HepG2 (cell line): ENCODE results near the gene STX12. TPM values are rescaled to one million over a fixed set of nuclear protein-coding genes. Genes with fewer than 3 reads are reported as not detected.

Experiments
- FOXJ3 ChIP-seq: sonication (generic); formaldehyde crosslinking; IDR thresholded peaks from 2 replicates; pipeline ENCODE4 v1.4.0; 2020; ENCODE audit warnings: missing genetic modification reagents, mild to moderate bottlenecking, borderline replicate concordance
- SP4 ChIP-seq: sonication (generic); formaldehyde crosslinking; IDR thresholded peaks from 2 replicates; pipeline ENCODE4 v1.8.1; 2023; ENCODE audit warnings: mild to moderate bottlenecking, missing genetic modification reagents
- THAP11 ChIP-seq: IDR thresholded peaks from 2 replicates; pipeline ENCODE4 v1.6.1; 2016; ENCODE audit warnings: missing biosample characterization, missing genetic modification reagents
- ZFP36L1 ChIP-seq: sonication (generic); formaldehyde crosslinking; IDR thresholded peaks from 2 replicates; pipeline ENCODE4 v1.8.0; 2022; ENCODE audit warnings: mild to moderate bottlenecking, missing genetic modification reagents, moderate library complexity
- ZNF329 ChIP-seq: sonication (generic); formaldehyde crosslinking; IDR thresholded peaks from 2 replicates; pipeline ENCODE4 v1.9.0; 2021; ENCODE audit warnings: low read depth, mild to moderate bottlenecking, missing genetic modification reagents
- ZNF709 ChIP-seq: sonication (generic); formaldehyde crosslinking; IDR thresholded peaks from 2 replicates; pipeline ENCODE4 v1.5.0; 2020; ENCODE audit warnings: mild to moderate bottlenecking, missing genetic modification reagents
- ZNF780A ChIP-seq: sonication (generic); formaldehyde crosslinking; IDR thresholded peaks from 2 replicates; pipeline ENCODE4 v1.8.0; 2022; ENCODE audit warnings: mild to moderate bottlenecking, missing genetic modification reagents, moderate library complexity
- ZNF788 ChIP-seq: sonication (generic); formaldehyde crosslinking; IDR thresholded peaks from 2 replicates; pipeline ENCODE4 v1.5.0; 2020; ENCODE audit warnings: mild to moderate bottlenecking, missing genetic modification reagents, borderline replicate concordance
- polyA plus RNA-seq, 8 experiments: library from polyadenylated mRNA; depleted of rRNA in 3 of 8; stranded (reverse) in 7 of 8; unstranded in 1 of 8; fragments of >200 nt; fragmentation: Illumina TruSeq in 4 of 8; extraction: Trizol in 4 of 8; gene quantifications; 2 replicates each; pipeline versions ENCODE4 v1.2.1 to v1.2.3, GENCODE V29; 2011 to 2016; ENCODE audit warnings: low read depth in 4 of 8, missing spikeins in 1 of 8, mixed read lengths in 1 of 8; ENCODE audit not compliant: insufficient read depth in 1 of 8
- total RNA-seq, 5 experiments: library from RNA; depleted of rRNA; stranded (reverse); fragments of >200 nt; fragmentation: Illumina TruSeq; extraction: Trizol; gene quantifications; 2 replicates each; pipeline ENCODE4 v1.2.3, GENCODE V29; 2016; ENCODE audit warnings: low read depth in 1 of 5
- TF ChIP-seq, protein P1 (sequence below): IDR thresholded peaks from 2 replicates; pipeline ENCODE4 v1.6.1; 2016; ENCODE audit warnings: mild to moderate bottlenecking
- TF ChIP-seq, protein P2 (sequence below), 2 experiments: sonication (generic) in 1 of 2; formaldehyde crosslinking in 1 of 2; IDR thresholded peaks; 2 replicates each; pipeline versions ENCODE4 v1.4.0 to v1.6.1; 2016 to 2020; ENCODE audit warnings: borderline replicate concordance in 1 of 2, low read depth in 1 of 2, mild to moderate bottlenecking in 1 of 2, missing genetic modification reagents in 1 of 2
- TF ChIP-seq, protein P3 (sequence below): IDR thresholded peaks from 2 replicates; pipeline ENCODE4 v1.6.1; 2016; ENCODE audit warnings: low read depth
- TF ChIP-seq, protein P4 (sequence below): sonication (generic); formaldehyde crosslinking; IDR thresholded peaks from 2 replicates; pipeline ENCODE4 v1.5.0; 2020; ENCODE audit warnings: mild to moderate bottlenecking, missing genetic modification reagents, borderline replicate concordance
- TF ChIP-seq, protein P5 (sequence below): sonication (generic); formaldehyde crosslinking; IDR thresholded peaks from 2 replicates; pipeline ENCODE4 v1.4.0; 2020; ENCODE audit warnings: missing genetic modification reagents

The STX12 gene
- total and polyA plus RNA-seq, 2 of the 13 experiments (the other 11 are each of a cell fraction or from before 2014, with no cell fraction given), result 9.0 to 19.7 TPM

DNA sequence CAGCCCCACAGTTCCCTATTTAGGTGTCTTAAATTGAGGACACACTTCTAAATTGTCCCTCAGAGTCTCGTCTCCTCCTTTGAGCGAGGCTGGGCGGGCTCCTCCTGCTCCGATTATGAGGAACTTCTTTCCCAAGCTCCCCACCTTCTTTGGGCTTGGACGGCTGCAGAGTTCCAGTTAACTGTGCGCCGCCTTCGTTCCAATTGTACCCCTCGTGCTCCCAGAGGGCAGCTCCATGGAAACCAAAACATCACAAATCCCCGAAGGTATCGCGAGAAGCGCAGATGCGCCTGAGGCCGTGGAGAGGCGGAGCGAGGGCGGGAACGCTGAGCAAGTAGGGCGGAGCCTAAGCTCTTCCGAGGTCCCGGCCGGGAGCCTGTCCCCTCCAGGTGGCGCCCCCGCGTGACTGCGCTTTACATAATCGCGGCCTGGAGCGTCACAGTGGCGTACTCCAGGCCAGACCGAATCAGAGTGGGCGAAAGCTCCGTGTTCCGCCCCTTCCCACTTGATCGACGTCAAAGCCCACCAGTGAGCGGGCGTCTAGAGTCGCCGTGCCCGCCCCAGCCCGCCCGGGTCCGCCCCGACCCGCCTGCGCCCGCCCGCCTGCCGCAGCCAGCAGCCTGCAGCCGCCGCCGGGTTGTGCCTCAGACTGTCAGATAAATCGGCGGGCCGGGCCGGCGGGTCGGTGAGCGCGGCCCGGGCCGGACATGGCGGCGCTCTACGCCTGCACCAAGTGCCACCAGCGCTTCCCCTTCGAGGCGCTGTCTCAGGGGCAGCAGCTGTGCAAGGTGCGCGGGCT is 47.4 kb upstream of the STX12 start, which contains the start of gene FAM76A (continued):
- TF ChIP-seq, protein P1, sequence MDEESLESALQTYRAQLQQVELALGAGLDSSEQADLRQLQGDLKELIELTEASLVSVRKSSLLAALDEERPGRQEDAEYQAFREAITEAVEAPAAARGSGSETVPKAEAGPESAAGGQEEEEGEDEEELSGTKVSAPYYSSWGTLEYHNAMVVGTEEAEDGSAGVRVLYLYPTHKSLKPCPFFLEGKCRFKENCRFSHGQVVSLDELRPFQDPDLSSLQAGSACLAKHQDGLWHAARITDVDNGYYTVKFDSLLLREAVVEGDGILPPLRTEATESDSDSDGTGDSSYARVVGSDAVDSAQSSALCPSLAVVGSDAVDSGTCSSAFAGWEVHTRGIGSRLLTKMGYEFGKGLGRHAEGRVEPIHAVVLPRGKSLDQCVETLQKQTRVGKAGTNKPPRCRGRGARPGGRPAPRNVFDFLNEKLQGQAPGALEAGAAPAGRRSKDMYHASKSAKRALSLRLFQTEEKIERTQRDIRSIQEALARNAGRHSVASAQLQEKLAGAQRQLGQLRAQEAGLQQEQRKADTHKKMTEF (CRISPR knock-in tag), result peak; percentile 59; the same call in 1 of the 2 replicates
- peak; percentile 100 for TF ChIP-seq SP4
- no peak for TF ChIP-seq ZNF780A (CRISPR knock-in tag)
- TF ChIP-seq ZNF329 (CRISPR knock-in tag), result 0 out of 2 replicates have a peak, but pooled peaks have one; percentile 33
- TF ChIP-seq, protein P2, sequence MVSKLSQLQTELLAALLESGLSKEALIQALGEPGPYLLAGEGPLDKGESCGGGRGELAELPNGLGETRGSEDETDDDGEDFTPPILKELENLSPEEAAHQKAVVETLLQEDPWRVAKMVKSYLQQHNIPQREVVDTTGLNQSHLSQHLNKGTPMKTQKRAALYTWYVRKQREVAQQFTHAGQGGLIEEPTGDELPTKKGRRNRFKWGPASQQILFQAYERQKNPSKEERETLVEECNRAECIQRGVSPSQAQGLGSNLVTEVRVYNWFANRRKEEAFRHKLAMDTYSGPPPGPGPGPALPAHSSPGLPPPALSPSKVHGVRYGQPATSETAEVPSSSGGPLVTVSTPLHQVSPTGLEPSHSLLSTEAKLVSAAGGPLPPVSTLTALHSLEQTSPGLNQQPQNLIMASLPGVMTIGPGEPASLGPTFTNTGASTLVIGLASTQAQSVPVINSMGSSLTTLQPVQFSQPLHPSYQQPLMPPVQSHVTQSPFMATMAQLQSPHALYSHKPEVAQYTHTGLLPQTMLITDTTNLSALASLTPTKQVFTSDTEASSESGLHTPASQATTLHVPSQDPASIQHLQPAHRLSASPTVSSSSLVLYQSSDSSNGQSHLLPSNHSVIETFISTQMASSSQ (IDR thresholded peaks at IDR 0.05; ENCODE audit: low read depth), result no peak
- TF ChIP-seq, protein P2 (CRISPR knock-in tag; IDR thresholded peaks at IDR 0.05; ENCODE audit: borderline replicate concordance), result peak; percentile 51; the same call in 1 of the 2 replicates
- peak; percentile 47; the same call in 1 of the 2 replicates for TF ChIP-seq ZNF788
- TF ChIP-seq, protein P3, sequence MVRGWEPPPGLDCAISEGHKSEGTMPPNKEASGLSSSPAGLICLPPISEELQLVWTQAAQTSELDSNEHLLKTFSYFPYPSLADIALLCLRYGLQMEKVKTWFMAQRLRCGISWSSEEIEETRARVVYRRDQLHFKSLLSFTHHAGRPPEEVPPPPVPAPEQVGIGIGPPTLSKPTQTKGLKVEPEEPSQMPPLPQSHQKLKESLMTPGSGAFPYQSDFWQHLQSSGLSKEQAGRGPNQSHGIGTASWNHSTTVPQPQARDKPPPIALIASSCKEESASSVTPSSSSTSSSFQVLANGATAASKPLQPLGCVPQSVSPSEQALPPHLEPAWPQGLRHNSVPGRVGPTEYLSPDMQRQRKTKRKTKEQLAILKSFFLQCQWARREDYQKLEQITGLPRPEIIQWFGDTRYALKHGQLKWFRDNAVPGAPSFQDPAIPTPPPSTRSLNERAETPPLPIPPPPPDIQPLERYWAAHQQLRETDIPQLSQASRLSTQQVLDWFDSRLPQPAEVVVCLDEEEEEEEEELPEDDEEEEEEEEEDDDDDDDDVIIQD (CRISPR knock-in tag), result peak; percentile 61
- TF ChIP-seq THAP11 (CRISPR knock-in tag), result peak; percentile 77
- no peak for TF ChIP-seq ZNF709
- peak; percentile 94 for TF ChIP-seq FOXJ3 (CRISPR knock-in tag)
- TF ChIP-seq ZFP36L1 (CRISPR knock-in tag), result peak; percentile 81
- TF ChIP-seq, protein P4, sequence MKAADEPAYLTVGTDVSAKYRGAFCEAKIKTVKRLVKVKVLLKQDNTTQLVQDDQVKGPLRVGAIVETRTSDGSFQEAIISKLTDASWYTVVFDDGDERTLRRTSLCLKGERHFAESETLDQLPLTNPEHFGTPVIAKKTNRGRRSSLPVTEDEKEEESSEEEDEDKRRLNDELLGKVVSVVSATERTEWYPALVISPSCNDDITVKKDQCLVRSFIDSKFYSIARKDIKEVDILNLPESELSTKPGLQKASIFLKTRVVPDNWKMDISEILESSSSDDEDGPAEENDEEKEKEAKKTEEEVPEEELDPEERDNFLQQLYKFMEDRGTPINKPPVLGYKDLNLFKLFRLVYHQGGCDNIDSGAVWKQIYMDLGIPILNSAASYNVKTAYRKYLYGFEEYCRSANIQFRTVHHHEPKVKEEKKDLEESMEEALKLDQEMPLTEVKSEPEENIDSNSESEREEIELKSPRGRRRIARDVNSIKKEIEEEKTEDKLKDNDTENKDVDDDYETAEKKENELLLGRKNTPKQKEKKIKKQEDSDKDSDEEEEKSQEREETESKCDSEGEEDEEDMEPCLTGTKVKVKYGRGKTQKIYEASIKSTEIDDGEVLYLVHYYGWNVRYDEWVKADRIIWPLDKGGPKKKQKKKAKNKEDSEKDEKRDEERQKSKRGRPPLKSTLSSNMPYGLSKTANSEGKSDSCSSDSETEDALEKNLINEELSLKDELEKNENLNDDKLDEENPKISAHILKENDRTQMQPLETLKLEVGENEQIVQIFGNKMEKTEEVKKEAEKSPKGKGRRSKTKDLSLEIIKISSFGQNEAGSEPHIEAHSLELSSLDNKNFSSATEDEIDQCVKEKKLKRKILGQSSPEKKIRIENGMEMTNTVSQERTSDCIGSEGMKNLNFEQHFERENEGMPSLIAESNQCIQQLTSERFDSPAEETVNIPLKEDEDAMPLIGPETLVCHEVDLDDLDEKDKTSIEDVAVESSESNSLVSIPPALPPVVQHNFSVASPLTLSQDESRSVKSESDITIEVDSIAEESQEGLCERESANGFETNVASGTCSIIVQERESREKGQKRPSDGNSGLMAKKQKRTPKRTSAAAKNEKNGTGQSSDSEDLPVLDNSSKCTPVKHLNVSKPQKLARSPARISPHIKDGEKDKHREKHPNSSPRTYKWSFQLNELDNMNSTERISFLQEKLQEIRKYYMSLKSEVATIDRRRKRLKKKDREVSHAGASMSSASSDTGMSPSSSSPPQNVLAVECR, result peak; percentile 74; the same call in 1 of the 2 replicates
- TF ChIP-seq, protein P5, sequence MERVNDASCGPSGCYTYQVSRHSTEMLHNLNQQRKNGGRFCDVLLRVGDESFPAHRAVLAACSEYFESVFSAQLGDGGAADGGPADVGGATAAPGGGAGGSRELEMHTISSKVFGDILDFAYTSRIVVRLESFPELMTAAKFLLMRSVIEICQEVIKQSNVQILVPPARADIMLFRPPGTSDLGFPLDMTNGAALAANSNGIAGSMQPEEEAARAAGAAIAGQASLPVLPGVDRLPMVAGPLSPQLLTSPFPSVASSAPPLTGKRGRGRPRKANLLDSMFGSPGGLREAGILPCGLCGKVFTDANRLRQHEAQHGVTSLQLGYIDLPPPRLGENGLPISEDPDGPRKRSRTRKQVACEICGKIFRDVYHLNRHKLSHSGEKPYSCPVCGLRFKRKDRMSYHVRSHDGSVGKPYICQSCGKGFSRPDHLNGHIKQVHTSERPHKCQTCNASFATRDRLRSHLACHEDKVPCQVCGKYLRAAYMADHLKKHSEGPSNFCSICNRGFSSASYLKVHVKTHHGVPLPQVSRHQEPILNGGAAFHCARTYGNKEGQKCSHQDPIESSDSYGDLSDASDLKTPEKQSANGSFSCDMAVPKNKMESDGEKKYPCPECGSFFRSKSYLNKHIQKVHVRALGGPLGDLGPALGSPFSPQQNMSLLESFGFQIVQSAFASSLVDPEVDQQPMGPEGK (CRISPR knock-in tag), result peak; percentile 66
